ENCODE measurements around the gene PSTPIP1.

The PSTPIP1 gene

GRCh38 chr15:77012868-77013267 lies 17.9 kb downstream of the PSTPIP1 start:
- in situ Hi-C loops (cut with MboI; ENCODE audit: low pct_unique_long_range_greater_than_20kb, low sequenced_read_pairs, unreplicated experiment) = no loop called here
- no peak for DNase-seq (ENCODE audit: low spot score)
- no peak for TF ChIP-seq CTCF (IDR thresholded peaks at IDR 0.05; ENCODE audit: extremely low read depth, insufficient read depth, missing control alignments)

- DNase-seq (ENCODE audit: low spot score) = peak; percentile 85
- no peak for TF ChIP-seq CTCF (IDR thresholded peaks at IDR 0.05; ENCODE audit: extremely low read depth, insufficient read depth, missing control alignments)
- in situ Hi-C loops (cut with MboI; ENCODE audit: low pct_unique_long_range_greater_than_20kb, low sequenced_read_pairs, unreplicated experiment) = no loop called here
Measured at GRCh38 chr15:77013776-77014131, 18.8 kb downstream of the PSTPIP1 start.

GRCh38 chr15:77014132-77015081 lies 19.5 kb downstream of the PSTPIP1 start:
- peak; percentile 70 for DNase-seq (ENCODE audit: low spot score)
- no peak for TF ChIP-seq CTCF (IDR thresholded peaks at IDR 0.05; ENCODE audit: extremely low read depth, insufficient read depth, missing control alignments)
- in situ Hi-C loops (cut with MboI; ENCODE audit: low pct_unique_long_range_greater_than_20kb, low sequenced_read_pairs, unreplicated experiment) = no loop called here

- no peak for DNase-seq (ENCODE audit: low spot score)
- in situ Hi-C loops (cut with MboI; ENCODE audit: low pct_unique_long_range_greater_than_20kb, low sequenced_read_pairs, unreplicated experiment) = no loop called here
- no peak for TF ChIP-seq CTCF (IDR thresholded peaks at IDR 0.05; ENCODE audit: extremely low read depth, insufficient read depth, missing control alignments)
Measured at GRCh38 chr15:77015646-77016320, 20.9 kb downstream of the PSTPIP1 start.

GRCh38 chr15:77016321-77016695 lies 21.4 kb downstream of the PSTPIP1 start:
- in situ Hi-C loops (cut with MboI; ENCODE audit: low pct_unique_long_range_greater_than_20kb, low sequenced_read_pairs, unreplicated experiment) = no loop called here
- TF ChIP-seq CTCF (IDR thresholded peaks at IDR 0.05; ENCODE audit: extremely low read depth, insufficient read depth, missing control alignments) = no peak
- DNase-seq (ENCODE audit: low spot score) = no peak

GRCh38 chr15:77017091-77017660 lies 22.2 kb downstream of the PSTPIP1 start:
- in situ Hi-C loops (cut with MboI; ENCODE audit: low pct_unique_long_range_greater_than_20kb, low sequenced_read_pairs, unreplicated experiment) = no loop called here
- no peak for DNase-seq (ENCODE audit: low spot score)
- no peak for TF ChIP-seq CTCF (IDR thresholded peaks at IDR 0.05; ENCODE audit: extremely low read depth, insufficient read depth, missing control alignments)
